Natural killer cell (primary cell): Measurements from ENCODE around the gene PLAAT3. TPM values are rescaled to one million over a fixed set of nuclear protein-coding genes. Genes with fewer than 3 reads are reported as not detected.
"Not testable (repeated sequence)": the region's sequence is repeated elsewhere in the genome, so short reads cannot be mapped to it uniquely, and the experiment has no call there.

Source experiments
- ATAC-seq, 3 donors: fragments of 150-1000 bp in 2 of 3; fragments of 200-7000 bp in 1 of 3; cut with Tn5 transposase; 1 replicate in 1 of 3; 2 replicates in 2 of 3; pipeline ENCODE4 v1.10.0; 2021; ENCODE audit warnings: mild to moderate bottlenecking in 2 of 3, moderate library complexity in 2 of 3
- DNase-seq, 2 donors: peaks; one replicate each; pipeline versions ENCODE4 v3.0.0 to v3.0.0-alpha.2; 2013 to 2021; ENCODE audit warnings: mixed read lengths in 1 of 2
- H3K27ac ChIP-seq: one replicate; pipeline ENCODE4 v1.5.1; 2013; ENCODE audit warnings: mild to moderate bottlenecking, low read length
- H3K27me3 ChIP-seq: one replicate; pipeline ENCODE4 v1.6.1; 2013; ENCODE audit warnings: low read length; ENCODE audit not compliant: control insufficient read depth, insufficient read depth
- H3K36me3 ChIP-seq: one replicate; pipeline ENCODE4 v1.6.1; 2013; ENCODE audit warnings: low read length; ENCODE audit not compliant: control insufficient read depth, insufficient read depth
- H3K4me1 ChIP-seq: one replicate; pipeline ENCODE4 v1.6.1; 2013; ENCODE audit warnings: low read length; ENCODE audit not compliant: control insufficient read depth, insufficient read depth
- H3K4me3 ChIP-seq: one replicate; pipeline ENCODE4 v1.5.1; 2013; ENCODE audit warnings: low read length
- H3K9me3 ChIP-seq: one replicate; pipeline ENCODE4 v1.6.1; 2013; ENCODE audit warnings: low read length; ENCODE audit not compliant: control insufficient read depth, insufficient read depth
- H3K27ac Mint-ChIP-seq, 2 donors: one replicate each; pipeline ENCODE4 v1.8.0; 2022; ENCODE audit warnings: mild to moderate bottlenecking in 2 of 2, mixed read lengths in 2 of 2, moderate library complexity in 1 of 2
- H3K27me3 Mint-ChIP-seq, 2 donors: one replicate each; pipeline ENCODE4 v1.8.0; 2022; ENCODE audit warnings: low read depth in 2 of 2, mixed read lengths in 2 of 2
- H3K36me3 Mint-ChIP-seq: one replicate; pipeline ENCODE4 v1.8.0; 2022; ENCODE audit warnings: mixed read lengths
- H3K4me1 Mint-ChIP-seq, 2 donors: one replicate each; pipeline ENCODE4 v1.8.0; 2022; ENCODE audit warnings: mixed read lengths in 2 of 2
- H3K4me3 Mint-ChIP-seq: one replicate; pipeline ENCODE4 v1.8.0; 2022; ENCODE audit warnings: mild to moderate bottlenecking, moderate library complexity, mixed read lengths
- H3K9me3 Mint-ChIP-seq, 2 donors: one replicate each; pipeline ENCODE4 v1.8.0; 2022; ENCODE audit warnings: mixed read lengths in 2 of 2
- WGBS: methylation state at CpG from one replicate; pipeline ENCODE4 v1.1.7; 2013; ENCODE audit warnings: missing lambda C conversion rate; ENCODE audit not compliant: insufficient coverage; 5-methylcytosine and 5-hydroxymethylcytosine counted together
- intact Hi-C: fragments of 100-400 bp; cut with micrococcal nuclease; formaldehyde crosslinking; loops from one replicate; pipeline ENCODE4 v1.14.2; 2022
- total RNA-seq, 4 donors: library from RNA; stranded (reverse); fragments of 120-200 nt in 1 of 4; gene quantifications; one replicate each; pipeline versions ENCODE4 v1.2.3 to v1.2.4, GENCODE V29; 2013 to 2022
- TF ChIP-seq, protein P1 (sequence below): fragments of 200-600 bp; IDR thresholded peaks from one replicate; pipeline ENCODE4 v1.8.0; 2022; ENCODE audit warnings: antibody characterized with exemption

PLAAT3 gene
- total RNA-seq, 3 donors from 2014 or later (not counting 1 experiment from before 2014, with no cell fraction given) = 32.5 to 34.1 (median 34.1) TPM

DNA sequence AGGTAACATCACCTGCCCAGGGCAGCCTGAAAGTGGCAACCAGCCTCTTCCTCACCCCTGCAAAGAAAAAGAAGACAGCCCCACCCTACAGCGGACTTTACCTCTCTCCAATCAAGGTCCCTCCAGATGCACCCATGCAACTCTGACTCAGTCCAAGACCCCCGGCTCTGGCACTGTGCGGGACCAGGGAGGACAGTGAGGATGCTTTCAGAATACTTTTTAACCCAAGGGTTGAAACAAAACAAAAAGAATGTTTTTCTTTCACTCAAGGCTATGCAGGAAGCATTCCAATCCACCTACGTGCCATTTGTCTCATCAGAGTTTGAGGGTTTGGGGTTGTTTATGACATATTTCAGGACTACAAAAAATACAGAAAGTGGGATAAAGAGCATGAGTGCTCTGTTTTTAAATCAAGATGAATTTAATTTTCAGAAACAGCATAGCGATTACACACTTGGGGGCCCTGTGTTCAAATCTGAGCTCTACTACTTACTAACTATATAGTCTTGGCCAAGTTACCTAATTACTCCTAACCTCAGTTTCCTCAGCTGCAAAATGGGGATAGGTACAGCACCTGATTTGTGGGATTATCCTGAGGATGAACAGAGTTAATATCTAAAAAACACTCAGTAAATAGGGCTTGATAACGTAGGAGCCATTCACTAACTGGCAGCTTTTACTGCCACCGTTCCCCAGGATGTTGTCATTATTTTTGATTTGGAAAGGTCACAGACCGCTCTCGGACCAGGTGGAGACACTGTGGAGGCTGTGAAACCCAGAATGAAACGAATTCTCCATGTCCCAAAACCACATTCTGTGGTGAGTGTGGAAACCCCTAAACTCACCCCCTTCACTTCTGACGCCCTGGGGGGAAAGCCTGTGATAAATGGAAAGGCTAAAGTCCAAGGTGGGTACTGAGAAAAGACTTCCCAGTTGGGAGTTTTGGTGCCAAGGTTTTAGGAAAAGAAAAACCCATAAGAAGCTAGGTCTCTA is 5.6 kb downstream of the PLAAT3 start:
- peaks cover 30 to 39% of the 10 kb centered on the region in 2 donors for H3K4me1 Mint-ChIP-seq

DNA sequence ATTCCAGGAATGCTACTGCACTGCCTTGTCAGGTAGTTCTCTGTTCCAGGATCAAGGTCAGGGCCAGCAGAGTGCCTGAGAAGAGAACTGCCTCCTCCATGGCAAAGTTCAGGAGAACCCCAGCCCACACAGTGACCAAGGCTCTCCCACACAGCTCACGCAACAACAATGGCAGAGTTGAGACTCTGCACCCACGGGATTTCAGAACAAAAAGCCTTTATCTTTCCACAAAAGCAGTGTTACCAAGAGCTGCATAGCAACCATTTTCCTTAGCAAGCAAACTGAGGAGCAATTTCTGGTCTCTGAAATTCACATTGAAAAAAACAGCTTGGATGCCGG is 11.1 kb downstream of the PLAAT3 start:
- H3K36me3 ChIP-seq = no peaks in the 10 kb centered on the region
- DNase-seq (no peak), ATAC-seq (no peak)
- peaks cover 8 to 19% of the 10 kb centered on the region in 2 donors for H3K4me1 Mint-ChIP-seq
- TF ChIP-seq, protein P1, sequence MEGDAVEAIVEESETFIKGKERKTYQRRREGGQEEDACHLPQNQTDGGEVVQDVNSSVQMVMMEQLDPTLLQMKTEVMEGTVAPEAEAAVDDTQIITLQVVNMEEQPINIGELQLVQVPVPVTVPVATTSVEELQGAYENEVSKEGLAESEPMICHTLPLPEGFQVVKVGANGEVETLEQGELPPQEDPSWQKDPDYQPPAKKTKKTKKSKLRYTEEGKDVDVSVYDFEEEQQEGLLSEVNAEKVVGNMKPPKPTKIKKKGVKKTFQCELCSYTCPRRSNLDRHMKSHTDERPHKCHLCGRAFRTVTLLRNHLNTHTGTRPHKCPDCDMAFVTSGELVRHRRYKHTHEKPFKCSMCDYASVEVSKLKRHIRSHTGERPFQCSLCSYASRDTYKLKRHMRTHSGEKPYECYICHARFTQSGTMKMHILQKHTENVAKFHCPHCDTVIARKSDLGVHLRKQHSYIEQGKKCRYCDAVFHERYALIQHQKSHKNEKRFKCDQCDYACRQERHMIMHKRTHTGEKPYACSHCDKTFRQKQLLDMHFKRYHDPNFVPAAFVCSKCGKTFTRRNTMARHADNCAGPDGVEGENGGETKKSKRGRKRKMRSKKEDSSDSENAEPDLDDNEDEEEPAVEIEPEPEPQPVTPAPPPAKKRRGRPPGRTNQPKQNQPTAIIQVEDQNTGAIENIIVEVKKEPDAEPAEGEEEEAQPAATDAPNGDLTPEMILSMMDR = no peak
- intact Hi-C loops = no loop called here
- H3K27ac ChIP-seq = no peak overlapping the region
- H3K27me3 Mint-ChIP-seq = no peaks in the 10 kb centered on the region
- no peaks in the 10 kb centered on the region for H3K9me3 ChIP-seq
- no peak overlapping the region for H3K4me3 Mint-ChIP-seq
- no peak overlapping the region for H3K4me3 ChIP-seq
- no peaks in the 10 kb centered on the region for H3K4me1 ChIP-seq
- WGBS = 84% methylated on average over 3 of the region's 3 CpGs
- no peaks in the 10 kb centered on the region for H3K9me3 Mint-ChIP-seq
- no peak overlapping the region for H3K27ac Mint-ChIP-seq
- no peaks in the 10 kb centered on the region for H3K36me3 Mint-ChIP-seq
- no peaks in the 10 kb centered on the region for H3K27me3 ChIP-seq

More for the DNA sequence above, 5.6 kb downstream of the PLAAT3 start:
- Mint-ChIP-seq H3K27ac (peak overlapping the region; percentile 76 to 91), H3K9me3 (no peaks in the 10 kb centered on the region), H3K36me3 (no peaks in the 10 kb centered on the region), H3K27me3 (no peaks in the 10 kb centered on the region), H3K4me3 (no peak overlapping the region)
- TF ChIP-seq, protein P1 = no peak
- no peak overlapping the region for H3K27ac ChIP-seq
- intact Hi-C loops = no loop called here
- 94% methylated on average over 9 of the region's 11 CpGs for WGBS
- peaks cover 15% of the 10 kb centered on the region for H3K4me1 ChIP-seq
- H3K36me3 ChIP-seq = no peaks in the 10 kb centered on the region
- no peak for ATAC-seq
- no peaks in the 10 kb centered on the region for H3K9me3 ChIP-seq
- H3K27me3 ChIP-seq = no peaks in the 10 kb centered on the region
- no peak for DNase-seq
- no peak overlapping the region for H3K4me3 ChIP-seq

DNA sequence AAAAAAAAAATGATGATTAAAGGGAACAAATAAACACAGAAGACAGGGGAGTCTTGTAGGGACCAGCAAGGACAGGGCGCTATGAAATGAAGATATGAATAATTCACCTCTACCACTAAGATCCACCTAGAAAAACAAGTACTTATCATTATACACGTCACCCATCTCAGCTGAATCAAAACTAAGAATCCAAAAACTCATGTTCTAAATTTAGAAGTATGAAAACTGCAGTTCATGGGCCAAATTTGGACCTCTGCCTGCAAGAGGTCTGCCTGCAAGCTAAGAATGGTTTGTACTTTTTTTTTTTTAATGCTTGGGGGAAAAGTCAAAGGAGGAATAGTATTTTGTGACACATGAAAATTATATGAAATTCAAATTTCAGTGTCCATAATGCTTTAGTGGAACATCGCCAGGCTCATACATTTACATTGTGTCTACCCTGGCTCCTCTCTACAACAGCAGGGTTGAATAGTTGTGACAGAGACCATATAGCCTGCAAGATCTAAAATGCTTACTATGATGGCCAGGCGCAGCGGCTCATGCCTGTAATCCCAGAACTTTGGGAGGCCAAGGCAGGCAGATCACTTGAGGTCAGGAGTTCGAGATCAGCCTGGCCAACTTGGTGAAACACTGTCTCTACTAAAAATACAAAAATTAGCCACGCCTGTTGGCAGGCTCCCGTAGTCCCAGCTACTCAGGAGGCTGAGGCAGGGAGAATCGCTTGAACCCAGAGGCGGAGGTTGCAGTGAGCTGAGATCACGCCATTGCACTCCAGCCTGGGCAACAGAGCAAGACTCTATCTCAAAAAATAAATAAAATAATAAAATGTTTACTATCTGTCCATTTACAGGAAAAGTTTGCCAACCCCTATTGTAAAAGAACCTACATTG is 11.7 kb downstream of the PLAAT3 start:
- peaks cover 8 to 17% of the 10 kb centered on the region in 2 donors for H3K4me1 Mint-ChIP-seq
- H3K36me3 ChIP-seq, H3K4me3 Mint-ChIP-seq, H3K36me3 Mint-ChIP-seq, H3K4me3 ChIP-seq, intact Hi-C loops, H3K4me1 ChIP-seq, H3K9me3 ChIP-seq, ATAC-seq, H3K9me3 Mint-ChIP-seq, H3K27me3 ChIP-seq, H3K27me3 Mint-ChIP-seq, DNase-seq, H3K27ac ChIP-seq, H3K27ac Mint-ChIP-seq: not testable (repeated sequence)
- WGBS = 98% methylated on average over 9 of the region's 11 CpGs
